Right lobe of liver (tissue), 6 donors: ENCODE results near the gene ICAM4. TPM values are rescaled to one million over a fixed set of nuclear protein-coding genes. Genes with fewer than 3 reads are reported as not detected.

Source experiments
- ATAC-seq, 4 donors: fragments of 200-7000 bp; cut with Tn5 transposase; one replicate each; pipeline ENCODE4 v1.9.1; 2020; ENCODE audit warnings: mild to moderate bottlenecking in 4 of 4, moderate library complexity in 4 of 4
- DNase-seq, 3 donors: peaks; one replicate each; pipeline ENCODE4 v3.0.0-alpha.2; 2020
- H3K27ac ChIP-seq, 3 donors: fragments of 200-600 bp; one replicate each; pipeline ENCODE4 v1.8.0; 2022
- H3K27me3 ChIP-seq, 2 donors: fragments of 200-600 bp; one replicate each; pipeline ENCODE4 v1.8.0; 2022
- H3K36me3 ChIP-seq, 4 donors: fragments of 200-600 bp; sonication (generic) in 1 of 4; one replicate each; pipeline versions ENCODE4 v1.5.1 to v1.8.0; 2017 to 2022; ENCODE audit warnings: control low read depth in 1 of 4
- H3K4me1 ChIP-seq, 4 donors: fragments of 200-600 bp; sonication (generic) in 1 of 4; one replicate each; pipeline versions ENCODE4 v1.5.1 to v1.8.0; 2017 to 2022; ENCODE audit warnings: control low read depth in 1 of 4
- H3K4me3 ChIP-seq, 3 donors: fragments of 200-600 bp; one replicate each; pipeline ENCODE4 v1.8.0; 2022
- H3K9me3 ChIP-seq, 4 donors: fragments of 200-600 bp; sonication (generic) in 1 of 4; one replicate each; pipeline versions ENCODE4 v1.5.1 to v1.8.0; 2017 to 2022; ENCODE audit warnings: control low read depth in 1 of 4
- CTCF ChIP-seq, 4 donors: fragments of 200-600 bp in 3 of 4; fragments of 450-650 bp in 1 of 4; IDR thresholded peaks; one replicate each; pipeline versions ENCODE4 v1.5.1 to v1.8.0; 2016 to 2022; ENCODE audit warnings: antibody characterized with exemption in 4 of 4, mild to moderate bottlenecking in 2 of 4
- POLR2A ChIP-seq: fragments of 450-650 bp; IDR thresholded peaks from one replicate; pipeline ENCODE4 v1.6.1; 2017; ENCODE audit warnings: antibody characterized with exemption, mild to moderate bottlenecking
- WGBS: methylation state at CpG from one replicate; pipeline ENCODE4 v1.1.6; 2018; ENCODE audit warnings: low coverage, low lambda C conversion rate; ENCODE audit not compliant: insufficient coverage; ENCODE audit errors: missing lambda C conversion rate; 5-methylcytosine and 5-hydroxymethylcytosine counted together
- intact Hi-C, 2 donors: fragments of 100-400 bp; cut with DNase I; formaldehyde crosslinking; loops; one replicate each; pipeline versions ENCODE4 v1.11.2 to v1.14.1; 2022
- total RNA-seq, 6 experiments: library from RNA; depleted of rRNA in 2 of 6; stranded (reverse); fragments of >200 nt in 2 of 6; fragmentation: NEBNext Ultra II Directional in 3 of 6; extraction: Animal tissue kit (Norgen Biotek cat#: 25700) in 3 of 6; gene quantifications; one replicate each; pipeline versions ENCODE4 v1.1.0 to v1.2.4, GENCODE V29; 2016 to 2023
- donor health status: DM: no; HTN: yes; CAD: no.
- donor health status: DM: no; HTN: no; CAD: no.
- donor health status: DM: no; HTN: no; CAD: no.
- donor health status: DM: no; HTN: yes; CAD: no.
- donor health status: DM: no; HTN: yes; CAD: no.

Gene ICAM4
- total RNA-seq, 6 experiments from 2014 or later: 0.62 to 1.6 (median 0.80) TPM; not detected in 3

- Histone ChIP-seq H3K27ac (no peak overlapping the region), H3K27me3 (peaks cover 15 to 34% of the 10 kb centered on the region in 2 donors), H3K4me3 (peak overlapping the region; percentile 11 to 36 (median 15)), H3K4me1 (peaks cover 0 to 56% (median 6%) of the 10 kb centered on the region in 4 donors), H3K9me3 (no peaks in the 10 kb centered on the region), H3K36me3 (peaks cover 0 to under 1% (median under 1%) of the 10 kb centered on the region in 4 donors)
- DNase-seq (peak in 1 of 3 donors; percentile 64), ATAC-seq (peak in 3 of 4 donors; percentile 14 to 23 (median 18))
- 1% methylated on average over 17 of the region's 57 CpGs for whole genome bisulfite sequencing
- intact Hi-C loops: no loop called here
- peak; percentile 10 for TF ChIP-seq POLR2A
- TF ChIP-seq CTCF (IDR thresholded peaks at IDR 0.05): no peak
Measured at GRCh38 chr19:10290876-10291553, 4.3 kb downstream of the ICAM4 start.

- Histone ChIP-seq H3K36me3 (no peaks in the 10 kb centered on the region), H3K4me3 (peak overlapping the region; percentile 11 to 36 (median 15)), H3K9me3 (no peaks in the 10 kb centered on the region), H3K27ac (no peak overlapping the region), H3K27me3 (peaks cover 15 to 34% of the 10 kb centered on the region in 2 donors), H3K4me1 (peaks cover 0 to 49% (median 6%) of the 10 kb centered on the region in 4 donors)
- ATAC-seq (peak in 2 of 4 donors; percentile 1 to 2), DNase-seq (no peak)
- TF ChIP-seq POLR2A (no peak), CTCF (IDR thresholded peaks at IDR 0.05) (no peak)
- intact Hi-C loops: no loop called here
- 0% methylated on average over 6 of the region's 49 CpGs for WGBS
Measured at GRCh38 chr19:10291554-10292205, 4.9 kb downstream of the ICAM4 start.

DNA sequence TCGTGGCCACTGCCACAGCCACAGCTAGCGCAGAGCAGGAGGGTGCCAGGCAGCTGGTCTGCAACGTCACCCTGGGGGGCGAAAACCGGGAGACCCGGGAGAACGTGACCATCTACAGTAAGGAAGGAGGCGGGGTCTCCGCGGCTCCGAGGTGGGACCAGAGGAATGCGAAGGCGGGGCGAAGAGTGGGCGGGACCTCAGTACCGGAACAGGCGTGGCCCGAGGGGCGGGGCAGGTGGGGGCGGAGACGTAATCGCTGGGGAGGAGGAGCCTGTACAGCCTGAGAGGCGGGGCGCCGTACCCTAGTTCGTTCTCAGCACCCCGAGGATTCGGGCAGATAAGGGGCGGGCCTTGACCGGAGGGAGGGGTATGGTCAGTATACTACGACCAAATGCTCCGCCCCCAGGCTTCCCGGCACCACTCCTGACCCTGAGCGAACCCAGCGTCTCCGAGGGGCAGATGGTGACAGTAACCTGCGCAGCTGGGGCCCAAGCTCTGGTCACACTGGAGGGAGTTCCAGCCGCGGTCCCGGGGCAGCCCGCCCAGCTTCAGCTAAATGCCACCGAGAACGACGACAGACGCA lies 5.5 kb downstream of the ICAM4 start:
- ATAC-seq (peak; percentile 68 to 83 (median 74)), DNase-seq (peak; percentile 80 to 89 (median 85))
- 5% methylated on average over 14 of the region's 45 CpGs for WGBS
- no peak overlapping the region for H3K27ac ChIP-seq
- H3K4me1 ChIP-seq: peaks cover 0 to 43% (median 6%) of the 10 kb centered on the region in 4 donors
- H3K27me3 ChIP-seq: peaks cover 15 to 34% of the 10 kb centered on the region in 2 donors
- H3K9me3 ChIP-seq: no peaks in the 10 kb centered on the region
- TF ChIP-seq CTCF (IDR thresholded peaks at IDR 0.05): no peak
- peak overlapping the region in 1 of 3 donors; percentile 26 for H3K4me3 ChIP-seq
- no peaks in the 10 kb centered on the region for H3K36me3 ChIP-seq
- intact Hi-C loops: no loop called here

GRCh38 chr19:10292789-10293636 lies 6.3 kb downstream of the ICAM4 start:
- ATAC-seq (no peak), DNase-seq (no peak)
- no peak for TF ChIP-seq POLR2A
- no peak for TF ChIP-seq CTCF (IDR thresholded peaks at IDR 0.05)
- intact Hi-C loops: no loop called here
- WGBS: 23% methylated on average over 17 of the region's 56 CpGs
- Histone ChIP-seq H3K27ac (no peak overlapping the region), H3K27me3 (peaks cover 15 to 34% of the 10 kb centered on the region in 2 donors), H3K4me1 (peaks cover 0 to 37% (median 6%) of the 10 kb centered on the region in 4 donors), H3K9me3 (no peaks in the 10 kb centered on the region), H3K4me3 (peak overlapping the region in 1 of 3 donors; percentile 26), H3K36me3 (no peaks in the 10 kb centered on the region)
